ENCODE measurements around the gene MSI2. TPM values are rescaled to one million over a fixed set of nuclear protein-coding genes. Genes with fewer than 3 reads are reported as not detected.

Gene MSI2
- total and polyA plus RNA-seq, 2 donors (not counting 3 experiments of a cell fraction or from before 2014, with no cell fraction given): 20.9 to 59.3 TPM

DNA sequence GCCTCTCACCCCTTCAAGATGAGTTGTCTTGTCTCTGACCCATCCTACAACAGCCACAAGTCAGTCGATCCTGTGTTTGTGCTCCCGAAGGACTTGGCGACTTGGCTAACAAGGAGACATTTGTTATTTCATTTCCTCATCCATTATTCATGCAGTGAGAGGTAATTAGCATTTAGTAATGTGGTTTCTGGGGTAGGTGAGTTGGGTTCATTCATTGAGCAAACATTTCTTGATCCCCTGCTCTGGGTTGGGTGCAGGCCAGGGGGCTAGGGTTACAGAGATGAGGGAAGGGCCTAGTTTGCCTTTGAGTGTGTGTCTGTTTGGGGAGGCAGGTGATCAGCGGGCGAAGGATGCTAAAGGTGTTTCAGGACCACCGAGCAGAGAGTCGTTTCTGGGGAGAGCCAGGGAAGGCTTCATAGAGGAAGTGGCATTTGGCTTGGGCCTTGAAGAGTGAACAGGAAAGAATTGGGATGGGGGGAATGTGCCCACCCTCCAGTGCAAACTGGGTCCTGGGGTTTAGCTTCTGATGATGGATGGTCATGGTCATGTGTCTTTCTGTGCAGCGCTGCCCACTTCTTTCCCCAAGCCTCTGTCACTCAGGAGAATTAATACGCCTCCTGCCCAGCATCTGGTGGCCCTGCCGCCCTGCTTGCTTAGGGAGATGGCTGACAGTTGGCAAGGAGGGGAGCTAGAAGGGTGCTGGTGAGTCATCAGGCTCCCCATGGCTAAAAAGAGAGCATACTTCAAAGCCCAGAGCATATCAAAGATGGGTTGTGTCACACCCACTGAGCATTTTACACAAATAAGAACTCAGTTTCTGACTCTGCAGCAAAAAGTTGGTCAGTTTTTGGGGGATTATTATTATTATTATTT is 38.5 kb downstream of the MSI2 start:
- TF ChIP-seq GATA2 (IDR thresholded peaks at IDR 0.05; ENCODE audit: insufficient read depth, insufficient read length, low read depth, low read length) (no peak), FOS (IDR thresholded peaks at IDR 0.05; ENCODE audit: borderline replicate concordance, insufficient read depth, low read length) (no peak), POLR2A (IDR thresholded peaks at IDR 0.05; ENCODE audit: low read depth, low read length) (no peak), MYC (IDR thresholded peaks at IDR 0.05; ENCODE audit: low read depth, low read length) (no peak), POLR2AphosphoS5 (IDR thresholded peaks at IDR 0.05; ENCODE audit: insufficient read depth, low read depth, low read length) (no peak), JUN (IDR thresholded peaks at IDR 0.05; ENCODE audit: borderline replicate concordance, insufficient read depth, insufficient read length, low read depth) (no peak), EZH2 (IDR thresholded peaks at IDR 0.05; ENCODE audit: borderline replicate concordance, low read depth, low read length, severe bottlenecking) (no peak)
- TF ChIP-seq, protein P1, sequence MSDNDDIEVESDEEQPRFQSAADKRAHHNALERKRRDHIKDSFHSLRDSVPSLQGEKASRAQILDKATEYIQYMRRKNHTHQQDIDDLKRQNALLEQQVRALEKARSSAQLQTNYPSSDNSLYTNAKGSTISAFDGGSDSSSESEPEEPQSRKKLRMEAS (IDR thresholded peaks at IDR 0.05; ENCODE audit: insufficient read depth, insufficient read length): no peak
- TF ChIP-seq, protein P2, sequence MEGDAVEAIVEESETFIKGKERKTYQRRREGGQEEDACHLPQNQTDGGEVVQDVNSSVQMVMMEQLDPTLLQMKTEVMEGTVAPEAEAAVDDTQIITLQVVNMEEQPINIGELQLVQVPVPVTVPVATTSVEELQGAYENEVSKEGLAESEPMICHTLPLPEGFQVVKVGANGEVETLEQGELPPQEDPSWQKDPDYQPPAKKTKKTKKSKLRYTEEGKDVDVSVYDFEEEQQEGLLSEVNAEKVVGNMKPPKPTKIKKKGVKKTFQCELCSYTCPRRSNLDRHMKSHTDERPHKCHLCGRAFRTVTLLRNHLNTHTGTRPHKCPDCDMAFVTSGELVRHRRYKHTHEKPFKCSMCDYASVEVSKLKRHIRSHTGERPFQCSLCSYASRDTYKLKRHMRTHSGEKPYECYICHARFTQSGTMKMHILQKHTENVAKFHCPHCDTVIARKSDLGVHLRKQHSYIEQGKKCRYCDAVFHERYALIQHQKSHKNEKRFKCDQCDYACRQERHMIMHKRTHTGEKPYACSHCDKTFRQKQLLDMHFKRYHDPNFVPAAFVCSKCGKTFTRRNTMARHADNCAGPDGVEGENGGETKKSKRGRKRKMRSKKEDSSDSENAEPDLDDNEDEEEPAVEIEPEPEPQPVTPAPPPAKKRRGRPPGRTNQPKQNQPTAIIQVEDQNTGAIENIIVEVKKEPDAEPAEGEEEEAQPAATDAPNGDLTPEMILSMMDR (IDR thresholded peaks at IDR 0.05; ENCODE audit: extremely low read depth in 1 of 2, insufficient read depth in 1 of 2, low read depth in 1 of 2, low read length in 2 of 2): no peak
- Histone ChIP-seq H3K9me1 (replicated peaks; ENCODE audit: control insufficient read depth, extremely low read depth, insufficient read depth, low read length) (no peaks in the 10 kb centered on the region), H3K9me3 (replicated peaks; ENCODE audit: control insufficient read depth, insufficient read depth, low read length) (no peaks in the 10 kb centered on the region), H3K4me3 (replicated peaks in 1 of 3; ENCODE audit: insufficient read depth in 1 of 3, low read depth in 1 of 3, low read length in 3 of 3) (peak overlapping the region in 1 of 3 experiments; percentile 16), H3K4me2 (ENCODE audit: insufficient read depth, low read length) (peak overlapping the region; percentile 65), H3K27ac (ENCODE audit: insufficient read depth, low read depth, low read length) (peak overlapping the region; percentile 83), H3K79me2 (ENCODE audit: control insufficient read depth, insufficient read depth, low read length) (no peaks in the 10 kb centered on the region), H3K4me1 (ENCODE audit: control insufficient read depth, extremely low read depth, insufficient read depth, low read length) (peaks cover 22% of the 10 kb centered on the region), H3K9ac (replicated peaks; ENCODE audit: extremely low read depth, insufficient read depth, low read length) (peak overlapping the region; percentile 59), H2AFZ (ENCODE audit: low read depth, low read length) (peak overlapping the region; percentile 32), H3K36me3 (ENCODE audit: control insufficient read depth in 2 of 2, extremely low read depth in 1 of 2, insufficient read depth in 2 of 2, low read length in 2 of 2) (no peaks in the 10 kb centered on the region), H3K27me3 (ENCODE audit: control insufficient read depth in 2 of 2, insufficient read depth in 2 of 2, low read length in 2 of 2) (no peaks in the 10 kb centered on the region), H4K20me1 (replicated peaks; ENCODE audit: control insufficient read depth, extremely low read depth, insufficient read depth, low read length) (no peaks in the 10 kb centered on the region)
- intact Hi-C loops (cut with micrococcal nuclease): loop anchor here (1.0 kb wide), 1 partner anchor 37 kb away; no protein-coding TSS in a partner anchor
- BruUV-seq (replicated peaks): TSS peak; percentile 78
- peak; percentile 4 for DNase-seq (ENCODE audit: low read depth, low spot score)
- CTCF ChIA-PET: interaction anchor here (0.6 to 1.4 kb wide), 8 partner anchors 10 to 924 kb away, joined by 3 to 12 read pairs (median 3); partner anchors contain the start of gene MKS1
- dilution Hi-C loops (cut with MboI; ENCODE audit: extremely low pct_ligation_motif_present, low sequenced_read_pairs): no loop called here
- POLR2A ChIA-PET: no interaction called here
- FAIRE-seq: no peak

All from endothelial cell of umbilical vein (primary cell).